GM08714 (cell line): ENCODE measurements around the gene SLC9A4.
"Not testable (repeated sequence)": the region's sequence is repeated elsewhere in the genome, so short reads cannot be mapped to it uniquely, and the experiment has no call there.

Experiments used
- H3K4me3 ChIP-seq: fragments of 200-500 bp; sonication (Bioruptor generic); 2 replicates; pipeline ENCODE4 v1.5.1; 2014; ENCODE audit warnings: mild to moderate bottlenecking, low read length, inconsistent platforms
- ZNF274 ChIP-seq: IDR thresholded peaks from 2 replicates; pipeline ENCODE4 v1.6.1; 2012; ENCODE audit warnings: mild to moderate bottlenecking, low read depth, low read length

Gene SLC9A4

GRCh38 chr2:102522890-102523289 lies 49.9 kb downstream of the SLC9A4 start:
- no peak overlapping the region for H3K4me3 ChIP-seq
- no peak for TF ChIP-seq ZNF274

- no peak for TF ChIP-seq ZNF274
- no peak overlapping the region for H3K4me3 ChIP-seq
Measured at GRCh38 chr2:102523651-102524050, 50.6 kb downstream of the SLC9A4 start.

GRCh38 chr2:102527086-102527485 lies 54.1 kb downstream of the SLC9A4 start:
- TF ChIP-seq ZNF274, result no peak
- no peak overlapping the region for H3K4me3 ChIP-seq

GRCh38 chr2:102538491-102538890 lies 65.5 kb downstream of the SLC9A4 start:
- H3K4me3 ChIP-seq, result no peak overlapping the region
- TF ChIP-seq ZNF274, result no peak

GRCh38 chr2:102540882-102541281 lies 67.9 kb downstream of the SLC9A4 start:
- no peak overlapping the region for H3K4me3 ChIP-seq
- TF ChIP-seq ZNF274, result no peak

GRCh38 chr2:102544182-102544581 lies 71.2 kb downstream of the SLC9A4 start:
- no peak overlapping the region for H3K4me3 ChIP-seq
- TF ChIP-seq ZNF274, result no peak

- TF ChIP-seq ZNF274, result no peak
- H3K4me3 ChIP-seq, result no peak overlapping the region
Measured at GRCh38 chr2:102547462-102547861, 74.4 kb downstream of the SLC9A4 start.

GRCh38 chr2:102549027-102549426 lies 76.0 kb downstream of the SLC9A4 start:
- no peak for TF ChIP-seq ZNF274
- no peak overlapping the region for H3K4me3 ChIP-seq

GRCh38 chr2:102550151-102550550 lies 77.1 kb downstream of the SLC9A4 start:
- no peak overlapping the region for H3K4me3 ChIP-seq
- no peak for TF ChIP-seq ZNF274

GRCh38 chr2:102551329-102552096 lies 78.5 kb downstream of the SLC9A4 start:
- TF ChIP-seq ZNF274, result no peak
- H3K4me3 ChIP-seq, result no peak overlapping the region

- no peak overlapping the region for H3K4me3 ChIP-seq
- no peak for TF ChIP-seq ZNF274
Measured at GRCh38 chr2:102553601-102554000, 80.6 kb downstream of the SLC9A4 start.

- H3K4me3 ChIP-seq, result no peak overlapping the region
- TF ChIP-seq ZNF274, result no peak
Measured at GRCh38 chr2:102558463-102558862, 85.4 kb downstream of the SLC9A4 start.

GRCh38 chr2:102562542-102562941 lies 89.5 kb downstream of the SLC9A4 start:
- H3K4me3 ChIP-seq, result not testable (repeated sequence)

- no peak overlapping the region for H3K4me3 ChIP-seq
- no peak for TF ChIP-seq ZNF274
Measured at GRCh38 chr2:102575888-102576287, 102.9 kb downstream of the SLC9A4 start.

GRCh38 chr2:102578376-102578775 lies 105.3 kb downstream of the SLC9A4 start:
- no peak for TF ChIP-seq ZNF274
- no peak overlapping the region for H3K4me3 ChIP-seq

- no peak overlapping the region for H3K4me3 ChIP-seq
- TF ChIP-seq ZNF274, result no peak
Measured at GRCh38 chr2:102581911-102582310, 108.9 kb downstream of the SLC9A4 start.
